ENCODE results near the gene MFSD6. TPM values are rescaled to one million over a fixed set of nuclear protein-coding genes. Genes with fewer than 3 reads are reported as not detected.
"Not testable (repeated sequence)": the region's sequence is repeated elsewhere in the genome, so short reads cannot be mapped to it uniquely, and the experiment has no call there.

The MFSD6 gene
- total RNA-seq, 1 donor from 2014 or later: 1.5 TPM

GRCh38 chr2:190507135-190507534, 99.0 kb downstream of the MFSD6 start:
- Mint-ChIP-seq H3K4me1 (peaks cover 3% of the 10 kb centered on the region), H3K9me3 (no peaks in the 10 kb centered on the region)
- no peak for DNase-seq (ENCODE audit: low read depth, low spot score)

DNA sequence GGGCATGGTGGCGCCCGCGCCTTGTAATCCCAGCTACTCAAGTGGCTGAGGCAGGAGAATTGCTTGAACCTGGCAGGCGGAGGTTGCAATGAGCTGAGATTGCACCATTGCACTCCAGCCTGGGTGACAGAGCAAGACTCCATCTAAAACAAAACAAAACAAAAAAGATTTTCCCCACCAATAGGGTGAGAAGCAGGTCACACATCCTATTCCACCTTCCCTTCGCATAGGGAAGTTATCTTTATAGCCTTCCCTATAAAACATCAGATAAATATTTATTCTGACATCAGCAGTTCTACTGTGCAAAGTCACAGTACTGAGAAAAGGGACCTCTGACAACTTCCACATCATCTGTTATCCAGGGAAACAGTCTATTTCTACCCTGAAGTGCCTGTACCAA, 101.7 kb downstream of the MFSD6 start:
- not testable (repeated sequence) for H3K9me3 Mint-ChIP-seq; H3K4me3 Mint-ChIP-seq; H3K36me3 Mint-ChIP-seq (ENCODE audit: low read depth); H3K27me3 Mint-ChIP-seq (ENCODE audit: low read depth); H3K4me1 Mint-ChIP-seq; DNase-seq (ENCODE audit: low read depth, low spot score)
- H3K27ac Mint-ChIP-seq (ENCODE audit: unreplicated experiment): peak overlapping the region; percentile 43

More at GRCh38 chr2:190507135-190507534, 99.0 kb downstream of the MFSD6 start:
- Mint-ChIP-seq H3K27me3 (ENCODE audit: low read depth) (no peaks in the 10 kb centered on the region), H3K4me3 (no peak overlapping the region), H3K36me3 (ENCODE audit: low read depth) (no peaks in the 10 kb centered on the region), H3K27ac (ENCODE audit: unreplicated experiment) (peak overlapping the region; percentile 71)
- TF ChIP-seq, protein P1, sequence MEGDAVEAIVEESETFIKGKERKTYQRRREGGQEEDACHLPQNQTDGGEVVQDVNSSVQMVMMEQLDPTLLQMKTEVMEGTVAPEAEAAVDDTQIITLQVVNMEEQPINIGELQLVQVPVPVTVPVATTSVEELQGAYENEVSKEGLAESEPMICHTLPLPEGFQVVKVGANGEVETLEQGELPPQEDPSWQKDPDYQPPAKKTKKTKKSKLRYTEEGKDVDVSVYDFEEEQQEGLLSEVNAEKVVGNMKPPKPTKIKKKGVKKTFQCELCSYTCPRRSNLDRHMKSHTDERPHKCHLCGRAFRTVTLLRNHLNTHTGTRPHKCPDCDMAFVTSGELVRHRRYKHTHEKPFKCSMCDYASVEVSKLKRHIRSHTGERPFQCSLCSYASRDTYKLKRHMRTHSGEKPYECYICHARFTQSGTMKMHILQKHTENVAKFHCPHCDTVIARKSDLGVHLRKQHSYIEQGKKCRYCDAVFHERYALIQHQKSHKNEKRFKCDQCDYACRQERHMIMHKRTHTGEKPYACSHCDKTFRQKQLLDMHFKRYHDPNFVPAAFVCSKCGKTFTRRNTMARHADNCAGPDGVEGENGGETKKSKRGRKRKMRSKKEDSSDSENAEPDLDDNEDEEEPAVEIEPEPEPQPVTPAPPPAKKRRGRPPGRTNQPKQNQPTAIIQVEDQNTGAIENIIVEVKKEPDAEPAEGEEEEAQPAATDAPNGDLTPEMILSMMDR (conservative IDR thresholded peaks at IDR 0.05): no peak

DNA sequence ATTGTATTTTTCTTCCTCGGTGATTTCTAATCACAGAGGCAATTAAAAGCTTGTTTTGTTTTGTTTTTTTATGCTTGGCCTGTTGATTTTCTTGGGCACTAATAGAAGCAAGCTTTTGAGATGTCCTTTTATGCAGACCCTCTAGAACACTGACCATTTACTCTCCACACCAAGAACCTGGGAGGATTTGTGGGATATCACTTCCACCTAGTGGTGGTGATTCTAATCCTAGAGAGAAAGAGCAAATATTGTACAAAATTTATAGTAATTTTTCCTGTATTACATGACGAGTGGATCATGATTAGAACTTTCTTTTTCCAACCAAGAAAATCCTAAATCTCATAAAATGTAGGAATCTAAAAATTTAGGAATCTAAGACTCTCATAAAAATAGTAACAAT, 102.9 kb downstream of the MFSD6 start:
- Mint-ChIP-seq H3K27ac (ENCODE audit: unreplicated experiment) (no peak overlapping the region), H3K4me1 (peaks cover 8% of the 10 kb centered on the region), H3K4me3 (no peak overlapping the region), H3K9me3 (no peaks in the 10 kb centered on the region), H3K27me3 (ENCODE audit: low read depth) (no peaks in the 10 kb centered on the region), H3K36me3 (ENCODE audit: low read depth) (no peaks in the 10 kb centered on the region)
- TF ChIP-seq, protein P1 (conservative IDR thresholded peaks at IDR 0.05): peak; percentile 67
- DNase-seq (ENCODE audit: low read depth, low spot score): no peak

GRCh38 chr2:190512539-190513095, 104.5 kb downstream of the MFSD6 start:
- TF ChIP-seq, protein P1 (conservative IDR thresholded peaks at IDR 0.05): no peak
- DNase-seq (ENCODE audit: low read depth, low spot score): no peak
- H3K9me3 Mint-ChIP-seq: no peaks in the 10 kb centered on the region
- no peak overlapping the region for H3K4me3 Mint-ChIP-seq
- H3K27me3 Mint-ChIP-seq (ENCODE audit: low read depth): no peaks in the 10 kb centered on the region
- no peak overlapping the region for H3K27ac Mint-ChIP-seq (ENCODE audit: unreplicated experiment)
- no peaks in the 10 kb centered on the region for H3K36me3 Mint-ChIP-seq (ENCODE audit: low read depth)
- peaks cover 5% of the 10 kb centered on the region for H3K4me1 Mint-ChIP-seq

- Mint-ChIP-seq H3K27ac (ENCODE audit: unreplicated experiment) (no peak overlapping the region), H3K36me3 (ENCODE audit: low read depth) (no peaks in the 10 kb centered on the region), H3K27me3 (ENCODE audit: low read depth) (no peaks in the 10 kb centered on the region), H3K4me1 (peaks cover 5% of the 10 kb centered on the region), H3K9me3 (no peaks in the 10 kb centered on the region), H3K4me3 (no peak overlapping the region)
- DNase-seq (ENCODE audit: low read depth, low spot score): no peak
- TF ChIP-seq, protein P1 (conservative IDR thresholded peaks at IDR 0.05): no peak
Observed at GRCh38 chr2:190513877-190514276, 105.7 kb downstream of the MFSD6 start.

GRCh38 chr2:190514676-190515075, 106.5 kb downstream of the MFSD6 start:
- no peak overlapping the region for H3K4me3 Mint-ChIP-seq
- no peak overlapping the region for H3K27ac Mint-ChIP-seq (ENCODE audit: unreplicated experiment)
- H3K36me3 Mint-ChIP-seq (ENCODE audit: low read depth): no peaks in the 10 kb centered on the region
- no peaks in the 10 kb centered on the region for H3K27me3 Mint-ChIP-seq (ENCODE audit: low read depth)
- peaks cover 5% of the 10 kb centered on the region for H3K4me1 Mint-ChIP-seq
- no peak for DNase-seq (ENCODE audit: low read depth, low spot score)
- TF ChIP-seq, protein P1 (conservative IDR thresholded peaks at IDR 0.05): no peak
- H3K9me3 Mint-ChIP-seq: no peaks in the 10 kb centered on the region
